ENCODE measurements around the gene PMEL. TPM values are rescaled to one million over a fixed set of nuclear protein-coding genes. Genes with fewer than 3 reads are reported as not detected.

Gene PMEL
- total and polyA plus RNA-seq, 2 of the 8 experiments (the other 6 are each of a cell fraction or from before 2014, with no cell fraction given): 120 to 382 TPM

DNA sequence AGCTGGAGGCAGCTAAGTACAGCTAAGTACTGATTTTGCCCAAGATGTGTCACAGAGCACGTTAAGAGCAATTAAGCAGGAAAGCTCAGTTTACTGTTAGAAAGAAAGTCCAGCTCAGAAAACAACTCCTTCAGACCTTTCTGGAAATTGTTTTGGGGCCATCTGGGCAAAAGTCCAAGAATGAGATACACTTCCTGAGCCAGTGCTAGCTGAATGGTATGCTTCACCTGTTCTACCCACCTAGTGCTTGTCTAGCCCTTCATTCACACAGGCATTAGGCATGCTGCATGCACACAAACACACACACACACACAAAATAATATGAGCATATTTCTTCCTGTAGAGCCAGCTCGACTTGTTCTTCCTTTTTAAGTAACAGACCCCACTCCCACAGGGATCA is 48.4 kb upstream of the PMEL start:
- H3K36me3 ChIP-seq (ENCODE audit: control insufficient read depth in 2 of 4, insufficient read depth in 4 of 4, low read length in 3 of 4): peaks cover 0 to 4% (median under 1%) of the 10 kb centered on the region in 4 experiments; a peak in 2 of 8 replicates
- no peak overlapping the region for H3K4me3 ChIP-seq (ENCODE audit: extremely low read depth in 1 of 4, insufficient read depth in 2 of 4, low read depth in 3 of 4, low read length in 4 of 4)
- ChIA-PET POLR2A (ENCODE audit: partially characterized antibody) (interaction anchor here (1.1 to 1.6 kb wide), 4 partner anchors 17 to 89 kb away, joined by 3 to 4 read pairs (median 4); partner anchors contain the start of gene SUOX), CTCF (ENCODE audit: partially characterized antibody) (interaction anchor here (0.8 to 18.1 kb wide), 4 partner anchors 19 to 33 kb away, joined by 3 to 256 read pairs (median 3); partner anchors contain the start of gene SUOX)
- no peak overlapping the region for H3K4me2 ChIP-seq (ENCODE audit: insufficient read depth in 1 of 2, low read depth in 2 of 2, low read length in 2 of 2)
- H2BK120ac ChIP-seq (replicated peaks; ENCODE audit: low read depth, low read length): no peak overlapping the region
- no peak for DNase-seq (ENCODE audit: low read depth in 1 of 2, low spot score in 2 of 2)
- H4K20me1 ChIP-seq (replicated peaks in 1 of 2; ENCODE audit: control insufficient read depth in 1 of 2, insufficient read depth in 2 of 2, low read length in 2 of 2): no peaks in the 10 kb centered on the region
- H2BK20ac ChIP-seq (ENCODE audit: low read length): no peak overlapping the region
- no peak overlapping the region for H4K8ac ChIP-seq (ENCODE audit: extremely low read depth, insufficient read depth, low read length)
- H3K27ac ChIP-seq (ENCODE audit: low read depth, low read length): no peak overlapping the region
- no peak overlapping the region for H2BK5ac ChIP-seq (ENCODE audit: low read depth, low read length)
- FAIRE-seq: no peak
- H3K23me2 ChIP-seq (ENCODE audit: low read depth, low read length): no peaks in the 10 kb centered on the region; the same call in 1 of the 2 replicates
- H3K79me2 ChIP-seq (ENCODE audit: control insufficient read depth in 1 of 2, insufficient read depth in 2 of 2, low read length in 2 of 2): no peaks in the 10 kb centered on the region
- no peaks in the 10 kb centered on the region for H3K79me1 ChIP-seq (ENCODE audit: low read depth, low read length)
- no peaks in the 10 kb centered on the region for H3K9me3 ChIP-seq (ENCODE audit: insufficient read depth in 2 of 2, low read depth in 1 of 2, low read length in 1 of 2)
- no peak overlapping the region for H3K4ac ChIP-seq (replicated peaks; ENCODE audit: insufficient read length, low read depth, low read length)
- H3K18ac ChIP-seq (ENCODE audit: extremely low read depth, low read length): no peak overlapping the region
- 83% methylated on average over 2 of the region's 2 CpGs; no CpG with 5 or more reads in 1 of the 2 experiments for WGBS, 2 experiments (ENCODE audit: extremely low coverage in 1 of 2, insufficient coverage in 1 of 2, insufficient read length in 1 of 2, insufficient replicate concordance in 2 of 2, low coverage in 1 of 2, low lambda C conversion rate in 2 of 2, missing lambda C conversion rate in 1 of 2)
- no peak overlapping the region for H2BK15ac ChIP-seq (ENCODE audit: low read length)
- no peaks in the 10 kb centered on the region for H3K27me3 ChIP-seq (replicated peaks in 1 of 4; ENCODE audit: control insufficient read depth in 3 of 4, extremely low read depth in 1 of 4, insufficient read depth in 3 of 4, low read length in 3 of 4)
- H3K23ac ChIP-seq (ENCODE audit: insufficient read length): no peak overlapping the region
- H4K5ac ChIP-seq (ENCODE audit: insufficient read length, low read depth, low read length): no peak overlapping the region
- H2AK5ac ChIP-seq (ENCODE audit: low read depth, low read length): no peak overlapping the region
- H2BK12ac ChIP-seq (ENCODE audit: low read depth, low read length): no peak overlapping the region
- no peak overlapping the region for H4K91ac ChIP-seq (replicated peaks; ENCODE audit: insufficient read length, low read length)
- no peak overlapping the region for H3K9ac ChIP-seq (replicated peaks in 1 of 4; ENCODE audit: extremely low read depth in 1 of 4, low read depth in 3 of 4, low read length in 3 of 4)
- no peak overlapping the region for H2AFZ ChIP-seq (ENCODE audit: low read length)
- no peak overlapping the region for H3K14ac ChIP-seq (ENCODE audit: insufficient read length)
- H3K4me1 ChIP-seq (replicated peaks in 1 of 4; ENCODE audit: control insufficient read depth in 3 of 4, insufficient read depth in 4 of 4, low read length in 3 of 4): no peaks in the 10 kb centered on the region
- H3K56ac ChIP-seq (replicated peaks; ENCODE audit: insufficient read length, low read depth, low read length): no peak overlapping the region
- TF ChIP-seq CTBP2 (IDR thresholded peaks at IDR 0.05; ENCODE audit: borderline replicate concordance, insufficient read depth, insufficient read length, low read length) (no peak), RXRA (IDR thresholded peaks at IDR 0.05; ENCODE audit: insufficient read depth, low read depth, low read length) (no peak), RAD21 (IDR thresholded peaks at IDR 0.05 in 1 of 2, conservative IDR thresholded peaks at IDR 0.05 in 1 of 2; ENCODE audit: low read depth in 2 of 2, low read length in 2 of 2) (no peak), SUZ12 (IDR thresholded peaks at IDR 0.05; ENCODE audit: low read length) (no peak), TAF1 (IDR thresholded peaks at IDR 0.05; ENCODE audit: low read depth, low read length) (no peak), ASH2L (IDR thresholded peaks at IDR 0.05; ENCODE audit: low read length) (no peak), GABPA (IDR thresholded peaks at IDR 0.05; ENCODE audit: borderline replicate concordance, insufficient read depth, low read length) (no peak), TAF7 (optimal IDR thresholded peaks at IDR 0.05; ENCODE audit: borderline replicate concordance, low read depth, low read length) (no peak), SAP30 (IDR thresholded peaks at IDR 0.05; ENCODE audit: insufficient read depth, insufficient replicate concordance, low read length) (no peak), EP300 (IDR thresholded peaks at IDR 0.05; ENCODE audit: borderline replicate concordance in 1 of 2, low read depth in 2 of 2, low read length in 2 of 2) (no peak), NRF1 (IDR thresholded peaks at IDR 0.05; ENCODE audit: low read depth, low read length) (no peak), POU5F1 (IDR thresholded peaks at IDR 0.05; ENCODE audit: low read depth, low read length) (no peak), CHD1 (IDR thresholded peaks at IDR 0.05; ENCODE audit: low read depth, low read length) (no peak), SP4 (IDR thresholded peaks at IDR 0.05; ENCODE audit: low read length) (no peak)

Measured in H1 (cell line).